GM12874 (cell line): ENCODE measurements around the gene SH3PXD2B.

Source experiments
- TF ChIP-seq, protein P1 (sequence below): IDR thresholded peaks from 2 replicates; pipeline ENCODE4 v1.5.1; 2011; ENCODE audit warnings: low read depth, mild to moderate bottlenecking, control low read depth, low read length, moderate library complexity; ENCODE audit not compliant: insufficient read depth

Gene SH3PXD2B

DNA sequence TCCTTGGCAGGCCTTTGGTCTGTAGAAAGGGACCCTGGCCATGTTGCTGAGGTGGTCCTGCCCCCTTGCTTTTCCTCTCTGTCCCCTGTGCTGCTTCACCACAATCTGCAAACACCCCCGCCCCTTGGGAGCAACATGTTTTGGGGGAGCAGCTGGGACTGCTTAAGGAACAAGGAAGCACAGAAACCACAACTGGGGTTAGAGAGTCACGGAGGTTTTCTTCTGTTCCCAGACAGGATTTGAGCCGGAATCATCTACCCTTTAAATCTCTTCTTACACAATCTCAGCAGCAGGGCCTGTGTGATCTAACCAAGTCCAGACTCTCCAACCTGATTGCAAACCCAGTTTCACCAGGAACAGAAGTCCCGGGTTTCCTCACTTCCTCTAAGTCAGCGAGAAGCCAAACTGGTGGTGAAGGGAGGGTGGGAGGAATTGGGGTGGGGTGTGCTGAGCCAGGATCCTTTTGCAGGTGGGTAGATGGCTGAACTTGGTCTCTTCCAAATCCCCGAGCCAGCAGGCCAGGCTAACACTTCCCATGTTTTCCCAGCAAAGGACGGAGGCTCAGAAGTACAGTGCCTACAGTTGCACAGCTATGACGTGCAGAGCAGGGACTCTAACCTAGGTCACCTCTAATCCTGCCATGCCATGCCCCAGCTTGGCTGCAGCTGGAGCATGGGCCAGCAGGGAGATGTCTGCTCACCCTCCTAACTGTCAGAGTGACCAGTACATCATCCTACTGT, 25.0 kb downstream of the SH3PXD2B start:
- TF ChIP-seq, protein P1, sequence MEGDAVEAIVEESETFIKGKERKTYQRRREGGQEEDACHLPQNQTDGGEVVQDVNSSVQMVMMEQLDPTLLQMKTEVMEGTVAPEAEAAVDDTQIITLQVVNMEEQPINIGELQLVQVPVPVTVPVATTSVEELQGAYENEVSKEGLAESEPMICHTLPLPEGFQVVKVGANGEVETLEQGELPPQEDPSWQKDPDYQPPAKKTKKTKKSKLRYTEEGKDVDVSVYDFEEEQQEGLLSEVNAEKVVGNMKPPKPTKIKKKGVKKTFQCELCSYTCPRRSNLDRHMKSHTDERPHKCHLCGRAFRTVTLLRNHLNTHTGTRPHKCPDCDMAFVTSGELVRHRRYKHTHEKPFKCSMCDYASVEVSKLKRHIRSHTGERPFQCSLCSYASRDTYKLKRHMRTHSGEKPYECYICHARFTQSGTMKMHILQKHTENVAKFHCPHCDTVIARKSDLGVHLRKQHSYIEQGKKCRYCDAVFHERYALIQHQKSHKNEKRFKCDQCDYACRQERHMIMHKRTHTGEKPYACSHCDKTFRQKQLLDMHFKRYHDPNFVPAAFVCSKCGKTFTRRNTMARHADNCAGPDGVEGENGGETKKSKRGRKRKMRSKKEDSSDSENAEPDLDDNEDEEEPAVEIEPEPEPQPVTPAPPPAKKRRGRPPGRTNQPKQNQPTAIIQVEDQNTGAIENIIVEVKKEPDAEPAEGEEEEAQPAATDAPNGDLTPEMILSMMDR = no peak

DNA sequence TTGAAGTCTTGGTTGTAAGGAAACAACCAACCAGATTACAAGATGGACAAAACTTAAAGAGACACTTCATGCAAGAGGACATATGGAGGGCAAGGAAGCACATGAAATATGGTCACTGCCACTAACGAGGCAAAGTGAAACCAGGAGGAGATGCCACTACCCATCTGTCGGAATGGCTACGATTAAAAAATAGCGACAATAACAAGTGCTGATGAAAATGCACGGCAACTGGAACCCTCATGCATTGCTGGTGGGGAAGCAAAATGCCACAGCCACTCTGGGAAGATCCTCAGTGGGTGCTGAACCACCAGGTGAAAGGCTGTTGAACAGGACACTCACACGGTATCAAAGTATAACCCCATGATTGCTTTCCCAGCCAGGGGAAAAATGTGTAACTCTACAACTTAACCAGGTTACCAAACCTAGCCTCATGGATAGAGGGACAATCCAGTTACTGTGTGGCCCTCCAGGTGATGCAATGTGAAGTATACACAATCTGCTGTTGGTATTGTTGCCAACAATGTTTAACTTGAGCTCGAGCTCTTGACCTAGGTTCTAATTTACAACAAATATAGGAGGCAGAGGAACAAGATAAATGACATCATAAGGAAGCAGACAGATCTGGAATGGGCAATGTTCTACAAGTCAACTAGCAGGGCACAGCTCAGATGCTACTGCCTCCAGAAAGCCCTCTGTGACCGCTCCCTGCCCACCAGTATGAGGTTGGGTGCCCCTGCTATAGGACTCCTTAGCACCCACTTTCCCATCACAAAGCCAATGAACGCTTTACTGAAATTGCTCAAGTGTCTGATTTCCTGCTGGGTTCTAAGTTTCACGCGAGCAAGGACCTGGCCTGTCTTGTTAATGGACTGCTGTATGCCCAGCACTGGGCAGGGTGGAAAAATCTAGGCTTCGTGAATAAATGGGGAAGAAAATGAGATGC, 25.8 kb downstream of the SH3PXD2B start:
- TF ChIP-seq, protein P1 = no peak

DNA sequence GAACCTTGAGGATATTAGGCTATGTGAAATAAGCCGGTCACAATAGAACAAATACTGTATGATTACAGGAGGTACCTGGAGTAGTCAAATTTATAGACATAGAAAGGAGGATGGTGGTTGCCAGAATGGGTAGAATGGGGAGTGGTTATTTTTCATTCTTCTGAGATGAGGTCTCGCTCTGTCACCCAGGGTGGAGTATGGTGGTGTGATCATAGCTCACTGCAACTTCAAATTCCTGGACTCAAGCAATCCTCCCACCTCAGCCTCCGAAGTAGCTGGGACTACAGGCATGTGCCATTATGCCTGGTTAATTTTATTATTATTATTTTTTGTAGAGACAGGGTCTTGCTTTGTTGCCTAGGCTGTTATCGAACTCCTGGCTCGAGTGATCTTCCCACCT, 27.1 kb downstream of the SH3PXD2B start:
- TF ChIP-seq, protein P1 = no peak

DNA sequence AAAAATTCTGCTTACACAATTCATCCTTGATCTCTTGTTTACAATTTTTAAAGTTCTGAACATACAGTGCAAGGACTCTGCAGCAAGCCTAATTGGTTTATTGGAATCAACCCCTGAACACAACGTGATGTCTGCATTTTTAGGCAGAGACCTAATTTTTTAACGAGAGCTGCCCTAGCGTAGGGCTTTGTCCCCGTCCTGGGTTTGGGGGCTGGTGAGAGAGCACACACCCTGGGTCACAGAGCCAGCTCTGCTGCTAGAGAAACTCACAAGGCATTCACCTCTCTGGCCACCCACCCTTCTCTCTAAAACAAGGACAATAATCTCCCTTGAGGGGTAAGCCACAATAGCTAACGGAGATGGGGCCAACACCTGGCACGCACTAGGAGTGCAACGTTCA, 28.2 kb downstream of the SH3PXD2B start:
- TF ChIP-seq, protein P1 = no peak

DNA sequence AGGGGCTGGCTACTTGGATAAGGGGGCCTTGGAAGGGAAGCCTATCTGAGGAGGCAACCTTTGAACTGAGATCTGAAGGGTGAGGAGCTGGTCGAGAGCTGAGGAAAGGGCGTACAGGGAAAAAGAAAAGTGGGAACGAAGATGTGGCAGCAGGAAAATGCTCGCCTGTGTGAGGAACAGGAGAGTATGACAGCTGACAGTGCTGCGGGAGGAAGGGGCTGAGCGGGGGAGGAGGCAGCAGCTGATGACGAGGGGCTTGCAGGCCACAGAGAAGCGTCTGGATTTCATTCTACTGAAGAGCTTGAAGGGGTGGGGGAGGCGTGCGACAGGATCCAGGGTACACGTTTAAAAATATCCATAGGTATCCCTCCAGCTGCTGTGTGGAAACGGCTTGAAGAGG, 28.9 kb downstream of the SH3PXD2B start:
- TF ChIP-seq, protein P1 = no peak

DNA sequence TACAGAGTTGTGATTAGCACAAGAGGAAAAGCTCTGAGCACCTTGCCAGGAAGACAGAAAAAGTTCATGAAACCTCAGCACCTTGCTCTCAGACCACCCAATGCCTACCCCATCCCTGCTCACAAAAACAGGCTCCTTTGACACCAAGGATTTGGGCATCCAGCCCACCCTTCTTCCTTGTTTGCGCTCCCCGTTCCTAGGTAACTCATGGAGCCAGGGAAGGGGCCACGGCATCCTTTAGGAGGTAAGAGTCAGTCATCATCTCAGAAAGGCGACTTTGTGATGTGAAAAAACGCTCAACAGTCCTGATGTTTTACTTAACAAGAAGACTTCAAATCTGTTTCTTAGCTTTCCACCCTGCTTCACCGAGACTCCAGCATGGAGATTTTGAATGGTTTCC, 29.5 kb downstream of the SH3PXD2B start:
- TF ChIP-seq, protein P1 = no peak

DNA sequence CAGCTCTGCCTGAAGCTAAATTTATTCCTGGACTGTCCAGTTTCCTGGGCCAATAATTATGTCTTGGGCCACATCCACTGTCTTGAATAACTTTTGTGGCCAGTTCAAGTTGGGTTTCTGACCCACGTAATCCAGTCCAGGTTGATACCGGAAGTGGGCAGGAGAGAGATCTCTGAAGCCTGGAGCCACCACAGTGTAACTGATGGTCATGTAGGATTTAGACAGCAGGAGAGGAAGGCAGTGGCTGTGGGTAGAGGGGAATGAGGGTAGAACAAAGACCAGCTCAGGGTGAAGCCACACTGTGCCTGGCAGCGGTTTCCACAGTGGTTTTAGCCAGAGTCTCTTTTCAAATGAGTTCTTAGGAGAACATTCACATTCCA, 30.2 kb downstream of the SH3PXD2B start:
- TF ChIP-seq, protein P1 = no peak
